Stimulated activated naive B cell treated with anti-CD40 and anti-IgM and Interleukin-4, amounts not matched to agents 10 μg/mL and 1 μg/mL and 100 μg/mL, for 72 hours (primary cell): ENCODE results near the gene STRBP.
"Not testable (repeated sequence)": the region's sequence is repeated elsewhere in the genome, so short reads cannot be mapped to it uniquely, and the experiment has no call there.

ENCODE experiments used
- ATAC-seq, 2 donors: fragments of 150-1000 bp; cut with Tn5 transposase; replicated peaks; 2 replicates each; pipeline ENCODE4 v1.10.0; 2021; ENCODE audit warnings: moderate library complexity in 1 of 2
- DNase-seq: peaks from one replicate; pipeline ENCODE4 v3.0.0; 2021
- H3K27ac Mint-ChIP-seq: one replicate; pipeline ENCODE4 v1.8.0; 2022; ENCODE audit warnings: mild to moderate bottlenecking, mixed read lengths
- H3K27me3 Mint-ChIP-seq, 2 donors: one replicate each; pipeline ENCODE4 v1.8.0; 2022; ENCODE audit warnings: mixed read lengths in 2 of 2
- H3K36me3 Mint-ChIP-seq, 2 donors: one replicate each; pipeline ENCODE4 v1.8.0; 2022; ENCODE audit warnings: mixed read lengths in 2 of 2, mild to moderate bottlenecking in 1 of 2
- H3K4me1 Mint-ChIP-seq, 2 donors: one replicate each; pipeline ENCODE4 v1.8.0; 2022; ENCODE audit warnings: mixed read lengths in 2 of 2, mild to moderate bottlenecking in 1 of 2
- H3K4me3 Mint-ChIP-seq, 2 donors: one replicate each; pipeline ENCODE4 v1.8.0; 2022; ENCODE audit warnings: mild to moderate bottlenecking in 2 of 2, mixed read lengths in 2 of 2, moderate library complexity in 1 of 2
- H3K9me3 Mint-ChIP-seq, 2 donors: one replicate each; pipeline ENCODE4 v1.8.0; 2022; ENCODE audit warnings: mixed read lengths in 2 of 2, mild to moderate bottlenecking in 1 of 2

STRBP gene

GRCh38 chr9:123218831-123219230, 49.6 kb downstream of the STRBP start:
- Mint-ChIP-seq H3K27ac (peak overlapping the region; percentile 94), H3K9me3 (peaks cover 4 to 5% of the 10 kb centered on the region in 2 donors), H3K4me1 (peaks cover 38 to 85% of the 10 kb centered on the region in 2 donors), H3K27me3 (no peaks in the 10 kb centered on the region), H3K4me3 (peak overlapping the region; percentile 39 to 55), H3K36me3 (peaks cover 19 to 38% of the 10 kb centered on the region in 2 donors)
- DNase-seq (no peak), ATAC-seq (peak; percentile 34 to 50)

- Mint-ChIP-seq H3K9me3 (peaks cover 4 to 5% of the 10 kb centered on the region in 2 donors), H3K4me3 (no peak overlapping the region), H3K27me3 (no peaks in the 10 kb centered on the region), H3K36me3 (peaks cover 19 to 36% of the 10 kb centered on the region in 2 donors), H3K27ac (no peak overlapping the region), H3K4me1 (peaks cover 40 to 85% of the 10 kb centered on the region in 2 donors)
- no peak for DNase-seq
- no peak for ATAC-seq
Measured at GRCh38 chr9:123217128-123217654, 51.2 kb downstream of the STRBP start.

GRCh38 chr9:123216251-123216797, 52.1 kb downstream of the STRBP start:
- Mint-ChIP-seq H3K4me1 (peaks cover 39 to 82% of the 10 kb centered on the region in 2 donors), H3K36me3 (peaks cover 17 to 31% of the 10 kb centered on the region in 2 donors), H3K9me3 (peaks cover 4 to 5% of the 10 kb centered on the region in 2 donors), H3K27me3 (no peaks in the 10 kb centered on the region), H3K4me3 (no peak overlapping the region), H3K27ac (no peak overlapping the region)
- no peak for DNase-seq
- ATAC-seq: peak; percentile 38 to 46

GRCh38 chr9:123211081-123211480, 57.3 kb downstream of the STRBP start:
- Mint-ChIP-seq H3K27me3 (no peaks in the 10 kb centered on the region), H3K9me3 (no peaks in the 10 kb centered on the region), H3K27ac (no peak overlapping the region), H3K4me1 (peaks cover 29 to 70% of the 10 kb centered on the region in 2 donors), H3K36me3 (peaks cover 17 to 26% of the 10 kb centered on the region in 2 donors), H3K4me3 (no peak overlapping the region)
- no peak for ATAC-seq
- DNase-seq: no peak

GRCh38 chr9:123208626-123209174, 59.7 kb downstream of the STRBP start:
- H3K36me3 Mint-ChIP-seq: peaks cover 22 to 36% of the 10 kb centered on the region in 2 donors
- no peaks in the 10 kb centered on the region for H3K9me3 Mint-ChIP-seq
- ATAC-seq (no peak), DNase-seq (no peak)
- H3K27me3 Mint-ChIP-seq: no peaks in the 10 kb centered on the region
- H3K4me1 Mint-ChIP-seq: peaks cover 19 to 68% of the 10 kb centered on the region in 2 donors
- no peak overlapping the region for H3K4me3 Mint-ChIP-seq
- peak overlapping the region; percentile 20 for H3K27ac Mint-ChIP-seq

GRCh38 chr9:123206065-123206464, 62.3 kb downstream of the STRBP start:
- DNase-seq: no peak
- H3K27me3 Mint-ChIP-seq: no peaks in the 10 kb centered on the region
- H3K36me3 Mint-ChIP-seq: peaks cover 25 to 53% of the 10 kb centered on the region in 2 donors
- H3K27ac Mint-ChIP-seq: peak overlapping the region; percentile 74
- no peak for ATAC-seq
- H3K9me3 Mint-ChIP-seq: peaks cover 3 to 6% of the 10 kb centered on the region in 2 donors
- H3K4me3 Mint-ChIP-seq: no peak overlapping the region
- peaks cover 25 to 74% of the 10 kb centered on the region in 2 donors for H3K4me1 Mint-ChIP-seq

GRCh38 chr9:123201083-123201482, 67.3 kb downstream of the STRBP start:
- peak; percentile 65 to 74 for ATAC-seq
- Mint-ChIP-seq H3K9me3 (peaks cover 4 to 9% of the 10 kb centered on the region in 2 donors), H3K4me3 (peak overlapping the region; percentile 30 to 31), H3K27me3 (no peaks in the 10 kb centered on the region), H3K4me1 (peaks cover 28 to 50% of the 10 kb centered on the region in 2 donors), H3K36me3 (peaks cover 21 to 55% of the 10 kb centered on the region in 2 donors), H3K27ac (peak overlapping the region; percentile 27)
- no peak for DNase-seq

GRCh38 chr9:123200469-123200868, 67.9 kb downstream of the STRBP start:
- H3K4me1 Mint-ChIP-seq: peaks cover 27 to 48% of the 10 kb centered on the region in 2 donors
- not testable (repeated sequence) for H3K27me3 Mint-ChIP-seq, ATAC-seq, DNase-seq, H3K27ac Mint-ChIP-seq, H3K9me3 Mint-ChIP-seq, H3K4me3 Mint-ChIP-seq
- H3K36me3 Mint-ChIP-seq: peaks cover 22 to 54% of the 10 kb centered on the region in 2 donors

GRCh38 chr9:123196124-123196523, 72.3 kb downstream of the STRBP start:
- H3K4me1 Mint-ChIP-seq: peaks cover 12 to 16% of the 10 kb centered on the region in 2 donors
- no peak overlapping the region for H3K4me3 Mint-ChIP-seq
- peaks cover 2 to 4% of the 10 kb centered on the region in 2 donors for H3K9me3 Mint-ChIP-seq
- no peak for DNase-seq
- H3K36me3 Mint-ChIP-seq: peaks cover 8 to 18% of the 10 kb centered on the region in 2 donors
- no peaks in the 10 kb centered on the region for H3K27me3 Mint-ChIP-seq
- ATAC-seq: no peak
- no peak overlapping the region for H3K27ac Mint-ChIP-seq

GRCh38 chr9:123194023-123194422, 74.4 kb downstream of the STRBP start:
- H3K27me3 Mint-ChIP-seq: no peaks in the 10 kb centered on the region
- ATAC-seq: no peak

GRCh38 chr9:123191680-123192079, 76.7 kb downstream of the STRBP start:
- no peak overlapping the region for H3K4me3 Mint-ChIP-seq
- H3K36me3 Mint-ChIP-seq: peaks cover 8% of the 10 kb centered on the region in 2 donors
- H3K4me1 Mint-ChIP-seq: peaks cover 8 to 14% of the 10 kb centered on the region in 2 donors
- no peak for ATAC-seq
- H3K27ac Mint-ChIP-seq: no peak overlapping the region
- H3K9me3 Mint-ChIP-seq: peaks cover 0 to under 1% of the 10 kb centered on the region in 2 donors
- H3K27me3 Mint-ChIP-seq: no peaks in the 10 kb centered on the region
- no peak for DNase-seq

More at GRCh38 chr9:123194023-123194422, 74.4 kb downstream of the STRBP start:
- Mint-ChIP-seq H3K27ac (no peak overlapping the region), H3K36me3 (peaks cover 9 to 10% of the 10 kb centered on the region in 2 donors), H3K4me1 (peaks cover 7% of the 10 kb centered on the region in 2 donors), H3K4me3 (no peak overlapping the region), H3K9me3 (peaks cover 0 to 2% of the 10 kb centered on the region in 2 donors)
- no peak for DNase-seq

GRCh38 chr9:123191260-123191659, 77.1 kb downstream of the STRBP start:
- H3K4me3 Mint-ChIP-seq: no peak overlapping the region
- ATAC-seq: no peak
- H3K4me1 Mint-ChIP-seq: peaks cover 8 to 16% of the 10 kb centered on the region in 2 donors
- peaks cover 7 to 8% of the 10 kb centered on the region in 2 donors for H3K36me3 Mint-ChIP-seq
- no peaks in the 10 kb centered on the region for H3K27me3 Mint-ChIP-seq
- H3K27ac Mint-ChIP-seq: no peak overlapping the region
- no peak for DNase-seq
- H3K9me3 Mint-ChIP-seq: no peaks in the 10 kb centered on the region

GRCh38 chr9:123187131-123187530, 81.3 kb downstream of the STRBP start:
- H3K4me3 Mint-ChIP-seq: no peak overlapping the region
- DNase-seq (no peak), ATAC-seq (peak; percentile 47 to 51)
- no peaks in the 10 kb centered on the region for H3K27me3 Mint-ChIP-seq
- H3K4me1 Mint-ChIP-seq: peaks cover 13 to 37% of the 10 kb centered on the region in 2 donors
- H3K27ac Mint-ChIP-seq: peak overlapping the region; percentile 14
- H3K9me3 Mint-ChIP-seq: no peaks in the 10 kb centered on the region
- peaks cover 10 to 27% of the 10 kb centered on the region in 2 donors for H3K36me3 Mint-ChIP-seq

- not testable (repeated sequence) for DNase-seq, H3K4me3 Mint-ChIP-seq, ATAC-seq, H3K27me3 Mint-ChIP-seq, H3K9me3 Mint-ChIP-seq
- Mint-ChIP-seq H3K36me3 (peaks cover 10 to 27% of the 10 kb centered on the region in 2 donors), H3K27ac (peak overlapping the region; percentile 70), H3K4me1 (peaks cover 13 to 37% of the 10 kb centered on the region in 2 donors)
Measured at GRCh38 chr9:123186029-123186428, 82.4 kb downstream of the STRBP start.

GRCh38 chr9:123176949-123177348, 91.4 kb downstream of the STRBP start:
- H3K4me1 Mint-ChIP-seq: peaks cover 35 to 60% of the 10 kb centered on the region in 2 donors
- no peak overlapping the region for H3K4me3 Mint-ChIP-seq
- H3K36me3 Mint-ChIP-seq: peaks cover 28 to 38% of the 10 kb centered on the region in 2 donors
- ATAC-seq (no peak), DNase-seq (no peak)
- H3K27ac Mint-ChIP-seq: peak overlapping the region; percentile 83
- no peaks in the 10 kb centered on the region for H3K27me3 Mint-ChIP-seq
- H3K9me3 Mint-ChIP-seq: no peaks in the 10 kb centered on the region
